Measurements from ENCODE around the gene ITGB6. TPM values are rescaled to one million over a fixed set of nuclear protein-coding genes. Genes with fewer than 3 reads are reported as not detected.

The ITGB6 gene, protein sequence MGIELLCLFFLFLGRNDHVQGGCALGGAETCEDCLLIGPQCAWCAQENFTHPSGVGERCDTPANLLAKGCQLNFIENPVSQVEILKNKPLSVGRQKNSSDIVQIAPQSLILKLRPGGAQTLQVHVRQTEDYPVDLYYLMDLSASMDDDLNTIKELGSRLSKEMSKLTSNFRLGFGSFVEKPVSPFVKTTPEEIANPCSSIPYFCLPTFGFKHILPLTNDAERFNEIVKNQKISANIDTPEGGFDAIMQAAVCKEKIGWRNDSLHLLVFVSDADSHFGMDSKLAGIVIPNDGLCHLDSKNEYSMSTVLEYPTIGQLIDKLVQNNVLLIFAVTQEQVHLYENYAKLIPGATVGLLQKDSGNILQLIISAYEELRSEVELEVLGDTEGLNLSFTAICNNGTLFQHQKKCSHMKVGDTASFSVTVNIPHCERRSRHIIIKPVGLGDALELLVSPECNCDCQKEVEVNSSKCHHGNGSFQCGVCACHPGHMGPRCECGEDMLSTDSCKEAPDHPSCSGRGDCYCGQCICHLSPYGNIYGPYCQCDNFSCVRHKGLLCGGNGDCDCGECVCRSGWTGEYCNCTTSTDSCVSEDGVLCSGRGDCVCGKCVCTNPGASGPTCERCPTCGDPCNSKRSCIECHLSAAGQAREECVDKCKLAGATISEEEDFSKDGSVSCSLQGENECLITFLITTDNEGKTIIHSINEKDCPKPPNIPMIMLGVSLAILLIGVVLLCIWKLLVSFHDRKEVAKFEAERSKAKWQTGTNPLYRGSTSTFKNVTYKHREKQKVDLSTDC
- under 0.01 TPM in 1 of 2 replicates, not detected in the other for total RNA-seq

DNA sequence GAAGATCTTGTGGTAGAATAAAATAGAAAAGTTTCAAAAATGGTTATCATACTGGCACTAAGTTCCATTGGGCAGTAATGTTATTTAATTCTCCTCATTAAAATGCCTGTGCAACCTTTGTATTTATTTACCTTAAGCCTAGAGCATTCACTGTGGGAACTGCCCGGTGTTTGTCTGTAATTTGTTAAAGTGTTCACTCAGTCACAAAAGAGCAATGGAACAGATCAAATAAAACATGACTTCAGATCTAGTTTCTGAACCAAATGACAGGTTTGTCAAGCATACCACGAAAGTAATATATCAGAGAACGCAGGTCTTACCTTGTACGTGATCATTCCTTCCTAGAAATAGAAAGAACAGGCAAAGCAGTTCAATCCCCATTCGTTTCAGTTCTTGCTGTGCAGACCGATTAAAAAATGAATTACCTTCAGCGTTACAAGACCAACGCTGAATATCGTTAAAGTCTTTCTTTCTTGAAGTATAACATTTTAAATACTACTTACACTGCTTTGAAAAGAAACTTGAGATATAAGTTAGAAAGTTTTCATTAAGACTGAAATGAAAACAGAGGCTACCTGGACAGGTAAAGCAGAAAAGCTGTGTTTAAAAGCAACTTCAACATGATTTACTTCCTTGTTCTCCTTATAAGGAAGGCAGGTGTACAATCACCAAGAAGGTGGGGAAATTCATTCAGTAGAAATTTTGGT lies at the start of gene ITGB6:
Gene ITGB6 (minus strand): TSS at position 590 of the 707 bp plus-strand sequence. CDS start 209 bp downstream, at position 381.

DNA sequence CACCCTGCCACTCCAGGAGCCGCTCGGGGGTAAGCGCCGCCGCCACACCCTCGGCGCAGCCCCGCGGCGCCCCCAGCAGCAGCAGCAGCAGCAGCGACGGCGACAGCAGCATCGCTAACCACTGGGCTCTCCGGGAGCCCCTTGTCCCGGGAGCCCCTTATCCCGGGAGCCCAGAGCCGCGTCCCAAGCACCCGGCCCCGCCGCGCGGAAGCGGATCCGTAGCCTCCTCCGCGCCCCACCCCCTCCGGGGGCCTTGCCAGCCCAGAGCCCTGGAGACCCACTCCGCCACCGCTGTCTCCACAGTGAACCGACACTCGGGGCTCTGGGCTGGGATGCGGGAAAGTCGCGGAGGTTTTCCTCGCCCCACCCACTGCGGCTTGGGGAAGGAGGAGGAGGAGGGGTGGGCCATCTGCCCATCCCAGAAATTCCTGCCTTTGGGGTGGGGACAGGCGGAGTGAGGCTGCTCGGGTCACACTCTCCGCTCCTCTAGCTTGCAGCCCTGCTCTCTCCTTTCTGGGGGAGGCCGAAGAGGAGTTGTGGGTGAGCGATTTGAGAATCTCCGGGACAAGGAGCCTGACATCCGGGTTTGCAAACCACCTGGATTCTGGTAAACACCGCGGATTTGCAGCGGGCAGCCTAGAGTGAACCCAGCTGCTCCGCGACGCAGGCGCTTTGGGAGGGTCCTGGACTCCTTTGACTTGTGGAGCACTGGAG lies 137.6 kb downstream of the ITGB6 start, which contains the start of gene PLA2R1:
Gene PLA2R1 (minus strand): TSS at position 324 of the 714 bp plus-strand sequence. CDS start 212 bp downstream, at position 112.

Other genes with a start within 250 kb of the ITGB6 start
- 14.4 and 16.2 TPM in 2 replicates for gene PLA2R1, start 137.7 kb downstream of the ITGB6 start, total RNA-seq